ENCODE measurements around the gene LASP1. TPM values are rescaled to one million over a fixed set of nuclear protein-coding genes. Genes with fewer than 3 reads are reported as not detected.

Gene LASP1
- total RNA-seq, 1 experiment from 2014 or later, result 137 TPM

DNA sequence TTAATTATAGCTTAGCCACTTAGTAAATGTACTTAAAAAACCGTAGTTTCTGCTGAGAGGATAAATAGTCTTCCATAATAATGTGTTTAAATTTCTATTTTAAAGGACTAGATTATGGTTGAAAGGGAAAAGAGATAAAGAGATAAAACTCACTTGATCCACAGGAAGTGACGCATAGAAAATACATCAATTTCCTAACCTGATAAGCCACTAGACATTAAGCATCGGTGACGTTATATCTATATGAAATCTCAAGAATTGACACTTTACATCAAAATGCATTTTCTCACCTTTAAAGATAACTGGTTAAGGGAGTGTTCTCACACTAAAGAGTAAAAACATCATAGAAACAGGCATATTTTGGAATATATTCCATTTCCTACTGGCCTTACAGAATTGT, 91.6 kb downstream of the LASP1 start:
- H3K4me3 ChIP-seq (ENCODE audit: low read depth, low read length), result no peak overlapping the region
- H3K4me1 Mint-ChIP-seq (ENCODE audit: low read depth, unreplicated experiment), result no peaks in the 10 kb centered on the region
- intact Hi-C loops (cut with micrococcal nuclease; ENCODE audit: unreplicated experiment), result no loop called here
- H3K4me1 ChIP-seq, result peaks cover 11% of the 10 kb centered on the region
- CTCF ChIA-PET, result interaction anchor here (0.6 kb wide), 1 partner anchor 278 kb away, joined by 3 read pairs; no protein-coding TSS in a partner anchor
- no peaks in the 10 kb centered on the region for H3K9me3 ChIP-seq
- TF ChIP-seq, protein P1, sequence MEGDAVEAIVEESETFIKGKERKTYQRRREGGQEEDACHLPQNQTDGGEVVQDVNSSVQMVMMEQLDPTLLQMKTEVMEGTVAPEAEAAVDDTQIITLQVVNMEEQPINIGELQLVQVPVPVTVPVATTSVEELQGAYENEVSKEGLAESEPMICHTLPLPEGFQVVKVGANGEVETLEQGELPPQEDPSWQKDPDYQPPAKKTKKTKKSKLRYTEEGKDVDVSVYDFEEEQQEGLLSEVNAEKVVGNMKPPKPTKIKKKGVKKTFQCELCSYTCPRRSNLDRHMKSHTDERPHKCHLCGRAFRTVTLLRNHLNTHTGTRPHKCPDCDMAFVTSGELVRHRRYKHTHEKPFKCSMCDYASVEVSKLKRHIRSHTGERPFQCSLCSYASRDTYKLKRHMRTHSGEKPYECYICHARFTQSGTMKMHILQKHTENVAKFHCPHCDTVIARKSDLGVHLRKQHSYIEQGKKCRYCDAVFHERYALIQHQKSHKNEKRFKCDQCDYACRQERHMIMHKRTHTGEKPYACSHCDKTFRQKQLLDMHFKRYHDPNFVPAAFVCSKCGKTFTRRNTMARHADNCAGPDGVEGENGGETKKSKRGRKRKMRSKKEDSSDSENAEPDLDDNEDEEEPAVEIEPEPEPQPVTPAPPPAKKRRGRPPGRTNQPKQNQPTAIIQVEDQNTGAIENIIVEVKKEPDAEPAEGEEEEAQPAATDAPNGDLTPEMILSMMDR (IDR thresholded peaks at IDR 0.05; ENCODE audit: insufficient read depth in 1 of 2, low read depth in 1 of 2, low read length in 1 of 2, severe bottlenecking in 1 of 2, unreplicated experiment in 1 of 2), result no peak
- DNase-seq, result no peak
- H3K4me3 Mint-ChIP-seq (ENCODE audit: unreplicated experiment), result no peak overlapping the region
- H3K36me3 Mint-ChIP-seq (ENCODE audit: insufficient read depth, unreplicated experiment), result no peaks in the 10 kb centered on the region
- H3K36me3 ChIP-seq (ENCODE audit: control insufficient read depth, insufficient read depth, low read length), result no peaks in the 10 kb centered on the region
- H3K9me3 Mint-ChIP-seq (ENCODE audit: unreplicated experiment), result no peaks in the 10 kb centered on the region
- no TSS peak for BruUV-seq (replicated peaks)
- POLR2A ChIA-PET, result no interaction called here
- no peaks in the 10 kb centered on the region for H3K27me3 ChIP-seq (replicated peaks; ENCODE audit: control insufficient read depth, insufficient read depth, low read length)
- H3K27me3 Mint-ChIP-seq (ENCODE audit: insufficient read depth, unreplicated experiment), result no peaks in the 10 kb centered on the region
- H3K27ac Mint-ChIP-seq (ENCODE audit: unreplicated experiment), result no peak overlapping the region

GRCh38 chr17:38967290-38967738, 97.5 kb downstream of the LASP1 start, which contains the start of gene FBXO47:
Gene FBXO47 (minus strand): TSS chr17:38967403. CDS start chr17:38963025, 4,378 bp downstream.
- Mint-ChIP-seq H3K27ac (ENCODE audit: unreplicated experiment) (peak within 1 kb of the TSS; percentile 84), H3K9me3 (ENCODE audit: unreplicated experiment) (no peaks in the 10 kb centered on the region), H3K36me3 (ENCODE audit: insufficient read depth, unreplicated experiment) (peaks cover 6% of the 10 kb centered on the region), H3K27me3 (ENCODE audit: insufficient read depth, unreplicated experiment) (no peaks in the 10 kb centered on the region), H3K4me3 (ENCODE audit: unreplicated experiment) (peak within 1 kb of the TSS; percentile 80), H3K4me1 (ENCODE audit: low read depth, unreplicated experiment) (peaks cover 5% of the 10 kb centered on the region)
- no peaks in the 10 kb centered on the region for H3K27me3 ChIP-seq (replicated peaks; ENCODE audit: control insufficient read depth, insufficient read depth, low read length)
- ChIA-PET CTCF (interaction anchor here (0.6 to 2.3 kb wide), 11 partner anchors 14 to 729 kb away, joined by 3 to 26 read pairs (median 3); partner anchors contain the start of gene CWC25), POLR2A (interaction anchor here (0.5 to 1.3 kb wide), 10 partner anchors 9 to 494 kb away, joined by 3 to 23 read pairs (median 4); partner anchors contain the start of genes CDK12, LASP1NB, RPL19 and RPL23)
- TF ChIP-seq, protein P1 (IDR thresholded peaks at IDR 0.05; ENCODE audit: insufficient read depth in 1 of 2, low read depth in 1 of 2, low read length in 1 of 2, severe bottlenecking in 1 of 2, unreplicated experiment in 1 of 2), result peak in 1 of 2 experiments; percentile 53
- BruUV-seq (replicated peaks), result no TSS peak
- H3K9me3 ChIP-seq, result no peaks in the 10 kb centered on the region
- H3K36me3 ChIP-seq (ENCODE audit: control insufficient read depth, insufficient read depth, low read length), result no peaks in the 10 kb centered on the region
- intact Hi-C loops (cut with micrococcal nuclease; ENCODE audit: unreplicated experiment), result loop anchor here (5.0 kb wide), 2 partner anchors 95 to 185 kb away; partner anchors contain the start of genes LASP1 and PLXDC1
- H3K4me1 ChIP-seq, result no peaks in the 10 kb centered on the region
- peak within 1 kb of the TSS; percentile 46 for H3K4me3 ChIP-seq (ENCODE audit: low read depth, low read length)
- DNase-seq, result peak; percentile 95 to 98

DNA sequence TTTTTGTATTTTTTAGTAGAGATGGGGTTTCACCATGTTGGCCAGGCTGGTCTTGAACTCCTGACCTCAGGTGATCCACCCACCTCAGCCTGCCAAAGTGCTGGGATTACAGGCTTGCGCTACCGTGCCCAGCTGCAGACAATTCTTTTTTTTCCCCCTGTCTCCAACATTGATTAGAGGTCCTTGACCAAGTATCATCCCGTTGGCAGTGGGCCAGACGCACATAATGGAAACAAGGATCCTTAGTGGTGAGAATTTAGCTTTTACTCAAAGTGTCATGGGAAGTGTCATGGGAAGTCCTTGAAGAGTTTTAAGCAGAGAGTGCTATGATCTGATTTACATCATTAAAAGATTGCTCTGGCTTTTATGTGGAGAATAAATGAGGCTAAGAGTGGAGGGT, 99.4 kb downstream of the LASP1 start:
- Histone ChIP-seq H3K4me1 (no peaks in the 10 kb centered on the region), H3K9me3 (no peaks in the 10 kb centered on the region), H3K36me3 (ENCODE audit: control insufficient read depth, insufficient read depth, low read length) (no peaks in the 10 kb centered on the region), H3K27me3 (replicated peaks; ENCODE audit: control insufficient read depth, insufficient read depth, low read length) (no peaks in the 10 kb centered on the region), H3K4me3 (ENCODE audit: low read depth, low read length) (no peak overlapping the region)
- Mint-ChIP-seq H3K27ac (ENCODE audit: unreplicated experiment) (no peak overlapping the region), H3K36me3 (ENCODE audit: insufficient read depth, unreplicated experiment) (peaks cover 6% of the 10 kb centered on the region), H3K4me3 (ENCODE audit: unreplicated experiment) (no peak overlapping the region), H3K9me3 (ENCODE audit: unreplicated experiment) (no peaks in the 10 kb centered on the region), H3K27me3 (ENCODE audit: insufficient read depth, unreplicated experiment) (no peaks in the 10 kb centered on the region), H3K4me1 (ENCODE audit: low read depth, unreplicated experiment) (peaks cover 5% of the 10 kb centered on the region)
- POLR2A ChIA-PET, result no interaction called here
- intact Hi-C loops (cut with micrococcal nuclease; ENCODE audit: unreplicated experiment), result loop anchor here (5.0 kb wide), 2 partner anchors 97 to 183 kb away; partner anchors contain the start of genes LASP1 and PLXDC1
- TF ChIP-seq, protein P1 (IDR thresholded peaks at IDR 0.05; ENCODE audit: insufficient read depth in 1 of 2, low read depth in 1 of 2, low read length in 1 of 2, severe bottlenecking in 1 of 2, unreplicated experiment in 1 of 2), result no peak
- BruUV-seq (replicated peaks), result no TSS peak
- no peak for DNase-seq
- CTCF ChIA-PET, result no interaction called here
